ENCODE results near the gene TRIM49D2. TPM values are rescaled to one million over a fixed set of nuclear protein-coding genes. Genes with fewer than 3 reads are reported as not detected.
"Not testable (repeated sequence)": the region's sequence is repeated elsewhere in the genome, so short reads cannot be mapped to it uniquely, and the experiment has no call there.

The TRIM49D2 gene
- total RNA-seq, 1 experiment from 2014 or later = not detected

DNA sequence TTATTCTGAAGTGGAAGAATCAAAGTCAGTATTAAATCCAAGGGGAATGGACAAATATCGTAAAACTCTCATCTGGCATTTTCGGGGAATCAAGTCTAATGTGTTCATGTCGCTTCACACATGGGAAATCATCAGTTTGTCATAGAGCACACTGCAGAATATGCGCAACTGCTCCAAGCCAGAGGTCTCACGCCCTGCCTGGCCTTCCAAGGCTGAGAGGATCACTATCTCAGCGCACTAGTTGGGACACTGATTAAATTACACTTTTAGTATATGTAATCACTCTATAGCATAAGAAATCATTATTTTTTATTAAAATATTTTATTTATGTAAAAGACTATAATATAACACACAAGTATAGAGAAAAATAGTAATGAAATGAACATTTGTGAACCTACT is 37.0 kb downstream of the TRIM49D2 start:
- BruUV-seq (replicated peaks); H3K27ac ChIP-seq (ENCODE audit: low read length); ATAC-seq; H3K9me3 ChIP-seq (ENCODE audit: control insufficient read depth, insufficient read depth, low read depth, low read length); H3K27me3 ChIP-seq (ENCODE audit: control insufficient read depth, insufficient read depth, low read length); in situ Hi-C loops (cut with HindIII; ENCODE audit: low pct_unique_long_range_greater_than_20kb, low sequenced_read_pairs); CTCF ChIA-PET; intact Hi-C loops (cut with micrococcal nuclease; ENCODE audit: unreplicated experiment); DNase-seq (ENCODE audit: low read depth, low spot score); H3K36me3 ChIP-seq (ENCODE audit: control insufficient read depth, insufficient read depth, low read length); POLR2A ChIA-PET; H3K4me3 ChIP-seq (ENCODE audit: low read depth in 2 of 2, low read length in 2 of 2); H3K4me1 ChIP-seq (ENCODE audit: control insufficient read depth, insufficient read depth, low read length): not testable (repeated sequence)

DNA sequence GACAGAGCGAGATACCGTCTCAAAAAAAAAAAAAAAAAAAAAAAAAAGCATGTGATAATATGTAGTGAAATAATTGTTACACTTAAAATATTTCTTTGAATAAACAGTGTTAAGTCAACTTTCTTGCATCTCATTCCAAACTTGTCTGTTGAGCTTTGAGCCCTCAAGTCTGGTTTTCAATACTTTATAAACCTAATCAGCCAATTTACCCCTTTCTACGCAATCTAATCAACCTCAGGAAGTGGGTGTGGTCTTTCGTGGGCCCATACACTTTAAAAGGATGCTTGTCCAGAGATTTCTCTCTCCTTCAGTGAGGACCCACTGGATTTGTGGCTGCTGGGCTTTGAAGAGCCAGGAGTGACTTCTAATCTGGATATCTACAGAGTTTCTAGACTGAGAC is 41.9 kb downstream of the TRIM49D2 start, which contains the start of gene TRIM64:
TRIM64 (plus strand) TSS at position 301 of the 400 bp plus-strand sequence. CDS start 2,467 bp downstream, outside the sequence.
- DNase-seq (ENCODE audit: low read depth, low spot score); POLR2A ChIA-PET; H3K4me3 ChIP-seq (ENCODE audit: low read depth in 2 of 2, low read length in 2 of 2); H3K36me3 ChIP-seq (ENCODE audit: control insufficient read depth, insufficient read depth, low read length); H3K27ac ChIP-seq (ENCODE audit: low read length); ATAC-seq; in situ Hi-C loops (cut with HindIII; ENCODE audit: low pct_unique_long_range_greater_than_20kb, low sequenced_read_pairs); H3K4me1 ChIP-seq (ENCODE audit: control insufficient read depth, insufficient read depth, low read length); BruUV-seq (replicated peaks); H3K9me3 ChIP-seq (ENCODE audit: control insufficient read depth, insufficient read depth, low read depth, low read length); CTCF ChIA-PET; intact Hi-C loops (cut with micrococcal nuclease; ENCODE audit: unreplicated experiment); H3K27me3 ChIP-seq (ENCODE audit: control insufficient read depth, insufficient read depth, low read length): not testable (repeated sequence)

Other genes starting within 250 kb of the TRIM49D2 start
- not detected for gene TRIM77, start 213.8 kb upstream of the TRIM49D2 start, total RNA-seq (2021; ENCODE audit: unreplicated experiment)
- not detected for gene TRIM49, start 115.5 kb upstream of the TRIM49D2 start, total RNA-seq (2021; ENCODE audit: unreplicated experiment)
- gene TRIM64B, start 45.6 kb upstream of the TRIM49D2 start, total RNA-seq (2021; ENCODE audit: unreplicated experiment) = not detected
- not detected for gene TRIM49D1, start 1.8 kb upstream of the TRIM49D2 start, total RNA-seq (2021; ENCODE audit: unreplicated experiment)
- not detected for gene TRIM64, start 42.0 kb downstream of the TRIM49D2 start, total RNA-seq (2021; ENCODE audit: unreplicated experiment)
- gene TRIM49C, start 107.0 kb downstream of the TRIM49D2 start, total RNA-seq (2021; ENCODE audit: unreplicated experiment) = not detected
- gene UBTFL1, start 161.9 kb downstream of the TRIM49D2 start, total RNA-seq (2021; ENCODE audit: unreplicated experiment) = not detected
- gene NAALAD2, start 210.6 kb downstream of the TRIM49D2 start, total RNA-seq (2021; ENCODE audit: unreplicated experiment) = not detected